ENCODE measurements around the gene DACT3.

DNA sequence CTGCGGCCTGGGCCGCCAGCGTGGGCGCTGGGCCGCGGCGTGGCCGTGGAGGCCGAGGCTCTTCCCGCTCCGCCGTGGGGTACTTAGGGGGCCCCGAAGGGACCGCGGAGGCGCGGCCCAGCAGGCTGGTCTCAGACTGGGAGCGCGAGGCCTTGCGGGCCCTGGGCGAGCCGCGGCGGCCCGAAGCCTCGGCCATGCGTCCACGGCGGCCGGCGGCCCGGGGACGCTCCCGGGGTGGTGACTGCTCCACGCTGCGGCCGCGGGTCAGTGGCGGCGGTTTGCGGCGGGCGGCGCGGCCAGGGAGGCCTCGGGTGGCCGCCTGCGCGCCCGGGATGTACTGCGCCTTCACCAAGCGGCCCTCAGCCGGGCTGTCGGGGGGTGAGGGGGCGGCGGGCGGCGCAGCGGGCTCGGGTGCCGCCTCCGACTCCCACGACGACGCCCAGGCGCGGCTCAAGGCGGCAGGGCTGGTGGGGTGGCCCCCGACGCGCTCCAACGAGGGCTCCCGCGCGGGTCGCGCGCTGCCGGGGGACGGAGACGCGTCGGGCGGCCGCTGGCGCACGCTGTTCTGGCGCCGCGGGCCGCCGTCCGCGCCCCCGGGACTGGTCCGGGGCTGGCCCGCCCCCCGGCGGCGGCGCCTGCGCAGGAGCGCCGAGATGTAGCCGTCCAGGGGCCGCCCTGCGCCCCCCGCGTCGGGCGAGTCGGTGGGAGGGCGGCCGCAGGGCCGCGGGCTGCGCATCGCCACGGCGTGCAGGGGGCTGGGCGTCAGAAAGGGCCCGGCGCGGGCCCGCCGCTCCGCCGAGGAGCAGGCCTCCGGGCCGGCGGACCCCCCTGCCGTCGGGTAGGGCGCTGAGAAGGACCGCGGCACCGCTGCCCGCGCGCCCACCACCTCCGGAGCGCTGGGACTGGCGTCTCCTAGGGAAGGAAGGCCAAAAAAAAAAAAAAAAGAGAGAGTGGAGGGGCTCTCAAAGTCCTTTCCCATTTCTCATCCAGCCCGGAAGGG is 11.7 kb downstream of the DACT3 start:
- TF ChIP-seq POLR2AphosphoS5 (IDR thresholded peaks at IDR 0.05; ENCODE audit: low read depth, low read length) (no peak), POLR2A (IDR thresholded peaks at IDR 0.05; ENCODE audit: low read depth, low read length) (no peak)
